NCI-H2196 treated with DMSO at 0.1 percent for 48 hours (cell line): Measurements from ENCODE around the gene PTDSS2.
A peak's percentile ranks its signal among the peaks of the same experiment; 100 is the strongest.
"Not testable (repeated sequence)": the region's sequence is repeated elsewhere in the genome, so short reads cannot be mapped to it uniquely, and the experiment has no call there.

Experiments
- DNase-seq: peaks from one replicate; lab custom pipeline; 2025; ENCODE audit not compliant: unreplicated experiment; lab: John Stamatoyannopoulos, UW

PTDSS2 gene

GRCh38 chr11:413120-414081 lies 36.7 kb upstream of the PTDSS2 start:
- no peak for DNase-seq

GRCh38 chr11:414318-414857 lies 35.7 kb upstream of the PTDSS2 start:
- DNase-seq: no peak

- no peak for DNase-seq
Observed at GRCh38 chr11:415640-416041, 34.4 kb upstream of the PTDSS2 start.

GRCh38 chr11:416051-416756 lies 33.9 kb upstream of the PTDSS2 start:
- DNase-seq: no peak

GRCh38 chr11:416757-417621 lies 33.1 kb upstream of the PTDSS2 start:
- DNase-seq: peak; percentile 43

- DNase-seq: no peak
Observed at GRCh38 chr11:417652-418342, 32.3 kb upstream of the PTDSS2 start.

- no peak for DNase-seq
Observed at GRCh38 chr11:418343-419247, 31.5 kb upstream of the PTDSS2 start.

- DNase-seq: no peak
Observed at GRCh38 chr11:419248-420005, 30.7 kb upstream of the PTDSS2 start.

GRCh38 chr11:420054-420910 lies 29.8 kb upstream of the PTDSS2 start:
- no peak for DNase-seq

GRCh38 chr11:420911-421321 lies 29.2 kb upstream of the PTDSS2 start:
- DNase-seq: no peak

- no peak for DNase-seq
Observed at GRCh38 chr11:422249-422656, 27.8 kb upstream of the PTDSS2 start.

GRCh38 chr11:424232-424631 lies 25.8 kb upstream of the PTDSS2 start:
- no peak for DNase-seq

GRCh38 chr11:424766-425165 lies 25.3 kb upstream of the PTDSS2 start:
- DNase-seq: not testable (repeated sequence)

- no peak for DNase-seq
Observed at GRCh38 chr11:425301-425700, 24.8 kb upstream of the PTDSS2 start.

GRCh38 chr11:426851-427250 lies 23.2 kb upstream of the PTDSS2 start:
- no peak for DNase-seq

- no peak for DNase-seq
Observed at GRCh38 chr11:428295-428694, 21.8 kb upstream of the PTDSS2 start.

- DNase-seq: no peak
Observed at GRCh38 chr11:429391-429790, 20.7 kb upstream of the PTDSS2 start.
